Right lobe of liver (tissue), 6 donors: ENCODE measurements around the gene PRSS35. TPM values are rescaled to one million over a fixed set of nuclear protein-coding genes. Genes with fewer than 3 reads are reported as not detected.

Source experiments
- ATAC-seq, 4 donors: fragments of 200-7000 bp; cut with Tn5 transposase; one replicate each; pipeline ENCODE4 v1.9.1; 2020; ENCODE audit warnings: mild to moderate bottlenecking in 4 of 4, moderate library complexity in 4 of 4
- DNase-seq, 3 donors: peaks; one replicate each; pipeline ENCODE4 v3.0.0-alpha.2; 2020
- H3K27ac ChIP-seq, 3 donors: fragments of 200-600 bp; one replicate each; pipeline ENCODE4 v1.8.0; 2022
- H3K27me3 ChIP-seq, 2 donors: fragments of 200-600 bp; one replicate each; pipeline ENCODE4 v1.8.0; 2022
- H3K36me3 ChIP-seq, 4 donors: fragments of 200-600 bp; sonication (generic) in 1 of 4; one replicate each; pipeline versions ENCODE4 v1.5.1 to v1.8.0; 2017 to 2022; ENCODE audit warnings: control low read depth in 1 of 4
- H3K4me1 ChIP-seq, 4 donors: fragments of 200-600 bp; sonication (generic) in 1 of 4; one replicate each; pipeline versions ENCODE4 v1.5.1 to v1.8.0; 2017 to 2022; ENCODE audit warnings: control low read depth in 1 of 4
- H3K4me3 ChIP-seq, 3 donors: fragments of 200-600 bp; one replicate each; pipeline ENCODE4 v1.8.0; 2022
- H3K9me3 ChIP-seq, 4 donors: fragments of 200-600 bp; sonication (generic) in 1 of 4; one replicate each; pipeline versions ENCODE4 v1.5.1 to v1.8.0; 2017 to 2022; ENCODE audit warnings: control low read depth in 1 of 4
- CTCF ChIP-seq, 4 donors: fragments of 200-600 bp in 3 of 4; fragments of 450-650 bp in 1 of 4; IDR thresholded peaks; one replicate each; pipeline versions ENCODE4 v1.5.1 to v1.8.0; 2016 to 2022; ENCODE audit warnings: antibody characterized with exemption in 4 of 4, mild to moderate bottlenecking in 2 of 4
- POLR2A ChIP-seq: fragments of 450-650 bp; IDR thresholded peaks from one replicate; pipeline ENCODE4 v1.6.1; 2017; ENCODE audit warnings: antibody characterized with exemption, mild to moderate bottlenecking
- WGBS: methylation state at CpG from one replicate; pipeline ENCODE4 v1.1.6; 2018; ENCODE audit warnings: low coverage, low lambda C conversion rate; ENCODE audit not compliant: insufficient coverage; ENCODE audit errors: missing lambda C conversion rate; 5-methylcytosine and 5-hydroxymethylcytosine counted together
- intact Hi-C, 2 donors: fragments of 100-400 bp; cut with DNase I; formaldehyde crosslinking; loops; one replicate each; pipeline versions ENCODE4 v1.11.2 to v1.14.1; 2022
- total RNA-seq, 6 experiments: library from RNA; depleted of rRNA in 2 of 6; stranded (reverse); fragments of >200 nt in 2 of 6; fragmentation: NEBNext Ultra II Directional in 3 of 6; extraction: Animal tissue kit (Norgen Biotek cat#: 25700) in 3 of 6; gene quantifications; one replicate each; pipeline versions ENCODE4 v1.1.0 to v1.2.4, GENCODE V29; 2016 to 2023
- donor health status: DM: no; HTN: yes; CAD: no.
- donor health status: DM: no; HTN: no; CAD: no.
- donor health status: DM: no; HTN: no; CAD: no.
- donor health status: DM: no; HTN: yes; CAD: no.
- donor health status: DM: no; HTN: yes; CAD: no.

The PRSS35 gene
- total RNA-seq, 6 experiments from 2014 or later = 0.20 TPM; not detected in 5

- WGBS = 94% methylated on average over 3 of the region's 4 CpGs
- DNase-seq (no peak), ATAC-seq (no peak)
- no peak overlapping the region for H3K27ac ChIP-seq
- no peaks in the 10 kb centered on the region for H3K27me3 ChIP-seq
- H3K4me3 ChIP-seq = no peak overlapping the region
- H3K9me3 ChIP-seq = no peaks in the 10 kb centered on the region
- intact Hi-C loops = no loop called here
- no peaks in the 10 kb centered on the region for H3K36me3 ChIP-seq
- H3K4me1 ChIP-seq = no peaks in the 10 kb centered on the region
- TF ChIP-seq CTCF (IDR thresholded peaks at IDR 0.05) (no peak), POLR2A (no peak)
Measured at GRCh38 chr6:83488861-83489260, 23.5 kb upstream of the PRSS35 start.

- Histone ChIP-seq H3K9me3 (no peaks in the 10 kb centered on the region), H3K27ac (no peak overlapping the region), H3K4me3 (no peak overlapping the region), H3K36me3 (no peaks in the 10 kb centered on the region), H3K4me1 (no peaks in the 10 kb centered on the region), H3K27me3 (no peaks in the 10 kb centered on the region)
- 66% methylated on average over 2 of the region's 2 CpGs for WGBS
- ATAC-seq = no peak
- no peak for DNase-seq
- TF ChIP-seq CTCF (IDR thresholded peaks at IDR 0.05) (no peak), POLR2A (no peak)
- intact Hi-C loops = no loop called here
Measured at GRCh38 chr6:83490217-83490807, 22.0 kb upstream of the PRSS35 start.

- TF ChIP-seq POLR2A = no peak
- no peak for TF ChIP-seq CTCF (IDR thresholded peaks at IDR 0.05)
- Histone ChIP-seq H3K4me3 (no peak overlapping the region), H3K9me3 (no peaks in the 10 kb centered on the region), H3K36me3 (no peaks in the 10 kb centered on the region), H3K27me3 (no peaks in the 10 kb centered on the region), H3K27ac (no peak overlapping the region), H3K4me1 (no peaks in the 10 kb centered on the region)
- intact Hi-C loops = no loop called here
- ATAC-seq (peak; percentile 47 to 71 (median 62)), DNase-seq (no peak)
- WGBS = 49% methylated on average over 4 of the region's 4 CpGs
Measured at GRCh38 chr6:83505356-83505755, 7.0 kb upstream of the PRSS35 start.

DNA sequence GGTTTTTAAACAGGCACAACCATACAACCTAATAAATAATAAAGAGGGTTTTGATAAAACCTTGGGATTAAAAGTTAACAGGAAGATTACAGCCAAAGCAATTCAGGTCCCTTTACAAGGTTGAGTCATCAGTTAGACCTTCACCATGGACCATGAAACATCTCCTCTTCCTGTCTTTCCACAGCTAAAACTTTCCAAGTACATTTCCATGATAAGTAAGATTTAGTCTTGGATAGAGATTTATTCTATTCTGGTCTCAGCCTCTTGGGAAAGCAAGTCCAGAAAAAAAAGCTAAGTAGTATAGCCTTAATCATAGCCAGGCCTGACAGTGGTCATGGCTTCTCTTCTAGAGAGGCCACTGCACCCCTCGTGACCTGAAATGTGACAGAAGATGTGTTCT lies 2.9 kb upstream of the PRSS35 start:
- ATAC-seq (no peak), DNase-seq (no peak)
- H3K36me3 ChIP-seq = no peaks in the 10 kb centered on the region
- no peaks in the 10 kb centered on the region for H3K9me3 ChIP-seq
- TF ChIP-seq POLR2A (no peak), CTCF (IDR thresholded peaks at IDR 0.05) (no peak)
- H3K27ac ChIP-seq = no peak overlapping the region
- WGBS = 100% methylated on average over 1 of the region's 1 CpG
- H3K4me3 ChIP-seq = no peak overlapping the region
- no peaks in the 10 kb centered on the region for H3K27me3 ChIP-seq
- intact Hi-C loops = no loop called here
- H3K4me1 ChIP-seq = peaks cover 0 to 4% (median 0%) of the 10 kb centered on the region in 4 donors
